A549 (cell line): ENCODE results near the gene C17orf107. TPM values are rescaled to one million over a fixed set of nuclear protein-coding genes. Genes with fewer than 3 reads are reported as not detected.

Experiments
- ATAC-seq, 2 experiments: fragments of 200-7000 bp in 1 of 2; fragments of >200 bp in 1 of 2; cut with Nextera tagmentation in 1 of 2; cut with Tn5 transposase in 1 of 2; 3 replicates each; pipeline versions ENCODE4 v1.8.0 to v1.9.1; 2018 to 2020; ENCODE audit warnings: mild to moderate bottlenecking in 1 of 2, moderate library complexity in 1 of 2
- CTCF ChIA-PET: fragments of 300-600 bp; sonication (Branson Sonifier 250); formaldehyde crosslinking; extraction: SDS; loops from one replicate; lab custom pipeline; 2021; ENCODE audit warnings: antibody characterized with exemption, inconsistent platforms; lab: Yijun Ruan, JAX
- POLR2A ChIA-PET: fragments of 350-600 bp; formaldehyde crosslinking; extraction: SDS; loops from one replicate; lab custom pipeline; 2021; ENCODE audit warnings: antibody characterized with exemption, inconsistent platforms; lab: Yijun Ruan, JAX
- DNase-seq, 2 experiments: peaks; one replicate each; pipeline versions ENCODE4 v3.0.0 to v3.0.0-alpha.2; 2011 to 2016; ENCODE audit warnings: low read depth in 1 of 2, low spot score in 1 of 2
- FAIRE-seq: peaks from 2 replicates; lab custom pipeline; 2011; peaks lifted over from hg19 to GRCh38; lab: Jason Lieb, UNC
- H3K27ac ChIP-seq, 2 experiments: fragments of >200 bp; sonication (Bioruptor Twin); formaldehyde crosslinking; 3 replicates each; pipeline ENCODE4 v1.5.1; 2016 to 2017
- H3K4me1 ChIP-seq: fragments of >200 bp; sonication (Bioruptor Twin); formaldehyde crosslinking; 3 replicates; pipeline ENCODE4 v1.6.1; 2016
- H3K4me2 ChIP-seq: fragments of >200 bp; sonication (Bioruptor Twin); formaldehyde crosslinking; 3 replicates; pipeline ENCODE4 v1.6.1; 2016
- H3K4me3 ChIP-seq: fragments of >200 bp; sonication (Bioruptor Twin); formaldehyde crosslinking; 3 replicates; pipeline ENCODE4 v1.5.1; 2016
- H3K9me3 ChIP-seq: fragments of >200 bp; sonication (Bioruptor Twin); formaldehyde crosslinking; 3 replicates; pipeline ENCODE4 v1.6.1; 2016
- CBX2 ChIP-seq: fragments of 200-600 bp; sonication (generic); IDR thresholded peaks from 2 replicates; pipeline ENCODE4 v1.6.1; 2016; ENCODE audit warnings: low read depth, mild to moderate bottlenecking, borderline replicate concordance
- CHD2 ChIP-seq: fragments of 150-350 bp; IDR thresholded peaks from 2 replicates; pipeline ENCODE4 v1.6.1; 2014; ENCODE audit warnings: low read length; ENCODE audit not compliant: partially characterized antibody
- CHD4 ChIP-seq: fragments of 200-600 bp; sonication (generic); IDR thresholded peaks from 2 replicates; pipeline ENCODE4 v1.6.1; 2016; ENCODE audit warnings: antibody characterized with exemption, mild to moderate bottlenecking, borderline replicate concordance
- CTCF ChIP-seq: fragments of >200 bp; sonication (Bioruptor Twin); formaldehyde crosslinking; IDR thresholded peaks from 3 replicates; pipeline ENCODE4 v1.5.1; 2016
- E2F6 ChIP-seq: IDR thresholded peaks from 2 replicates; pipeline ENCODE4 v1.6.1; 2012; ENCODE audit warnings: low read depth, borderline replicate concordance
- EP300 ChIP-seq, 2 experiments: fragments of >200 bp; sonication (Bioruptor Twin); formaldehyde crosslinking; IDR thresholded peaks; 2 replicates in 1 of 2; 3 replicates in 1 of 2; pipeline ENCODE4 v1.6.1; 2016 to 2017
- HMGXB4 ChIP-seq: fragments of 250-450 bp; sonication (Bioruptor Pico); IDR thresholded peaks from 2 replicates; pipeline ENCODE4 v1.5.0; 2021; ENCODE audit warnings: mild to moderate bottlenecking, moderate library complexity, borderline replicate concordance
- HOXB13 ChIP-seq: fragments of 250-450 bp; sonication (Bioruptor Pico); IDR thresholded peaks from 2 replicates; pipeline ENCODE4 v1.5.0; 2020; ENCODE audit warnings: low read depth, mild to moderate bottlenecking, moderate library complexity
- MAFK ChIP-seq: fragments of 450-650 bp; IDR thresholded peaks from 2 replicates; pipeline ENCODE4 v1.6.1; 2014; ENCODE audit not compliant: partially characterized antibody
- MYC ChIP-seq: IDR thresholded peaks from 2 replicates; pipeline ENCODE4 v1.6.1; 2012; ENCODE audit warnings: mild to moderate bottlenecking, inconsistent platforms, low read length, improper control_type of control experiment, borderline replicate concordance
- NPAS2 ChIP-seq: fragments of 250-450 bp; sonication (Bioruptor Pico); IDR thresholded peaks from 2 replicates; pipeline ENCODE4 v1.8.0; 2022; ENCODE audit warnings: mild to moderate bottlenecking, moderate library complexity, borderline replicate concordance
- NR3C1 ChIP-seq: fragments of >200 bp; sonication (Bioruptor Twin); formaldehyde crosslinking; IDR thresholded peaks from 3 replicates; pipeline ENCODE4 v1.6.1; 2017
- POLR2A ChIP-seq: IDR thresholded peaks from 2 replicates; pipeline ENCODE4 v1.6.1; 2012; ENCODE audit warnings: mild to moderate bottlenecking, low read length
- RAD21 ChIP-seq, 2 experiments: fragments of >200 bp in 1 of 2; sonication (Bioruptor Twin) in 1 of 2; formaldehyde crosslinking in 1 of 2; IDR thresholded peaks in 1 of 2; conservative IDR thresholded peaks in 1 of 2; 2 replicates in 1 of 2; 3 replicates in 1 of 2; pipeline ENCODE4 v1.6.1; 2012 to 2018; ENCODE audit warnings: inconsistent platforms in 1 of 2
- REST ChIP-seq: fragments of 200-600 bp; sonication (generic); IDR thresholded peaks from 2 replicates; pipeline ENCODE4 v1.6.1; 2016; ENCODE audit warnings: antibody characterized with exemption, mild to moderate bottlenecking, moderate library complexity
- SMC3 ChIP-seq: fragments of >200 bp; sonication (Bioruptor Twin); formaldehyde crosslinking; IDR thresholded peaks from 3 replicates; pipeline ENCODE4 v1.6.1; 2018; ENCODE audit warnings: inconsistent platforms
- USF2 ChIP-seq: fragments of 450-650 bp; IDR thresholded peaks from 2 replicates; pipeline ENCODE4 v1.6.1; 2014; ENCODE audit warnings: antibody characterized with exemption
- WGBS: methylation state at CpG from one replicate; pipeline ENCODE4 v1.1.6; 2017; ENCODE audit errors: missing lambda C conversion rate; 5-methylcytosine and 5-hydroxymethylcytosine counted together
- polyA plus RNA-seq, 4 experiments: library from polyadenylated mRNA; depleted of rRNA in 3 of 4; stranded (reverse); fragments of >200 nt; fragmentation: RNase III in 1 of 4; extraction: RNeasy Plus Mini Kit Qiagen cat#74134 plus additional on column Dnase treatment in 1 of 4; gene quantifications; 2 replicates in 3 of 4; 3 replicates in 1 of 4; pipeline ENCODE4 v1.2.3, GENCODE V29; 2011 to 2017

Gene C17orf107
- polyA plus RNA-seq, 2 of the 4 experiments (the other 2 are of a cell fraction): 0.13 to 0.30 TPM

GRCh38 chr17:4872786-4873185 lies 26.6 kb upstream of the C17orf107 start:
- Histone ChIP-seq H3K27ac (no peak overlapping the region), H3K9me3 (no peaks in the 10 kb centered on the region), H3K4me1 (no peaks in the 10 kb centered on the region), H3K4me2 (no peak overlapping the region), H3K4me3 (no peak overlapping the region)
- TF ChIP-seq NR3C1: no peak
- no peak for TF ChIP-seq CTCF
- no peak for TF ChIP-seq EP300 (IDR thresholded peaks at IDR 0.05)
- no peak for TF ChIP-seq MYC
- 91% methylated on average over 8 of the region's 8 CpGs for WGBS
- no peak for ATAC-seq
- CTCF ChIA-PET: interaction anchor here (1.0 to 1.6 kb wide), 4 partner anchors 8 to 85 kb away, joined by 3 to 4 read pairs (median 4); no protein-coding TSS in a partner anchor
- POLR2A ChIA-PET: no interaction called here
- no peak for DNase-seq
- no peak for FAIRE-seq

- Histone ChIP-seq H3K4me1 (no peaks in the 10 kb centered on the region), H3K4me2 (no peak overlapping the region), H3K9me3 (no peaks in the 10 kb centered on the region), H3K27ac (no peak overlapping the region), H3K4me3 (no peak overlapping the region)
- WGBS: 91% methylated on average over 5 of the region's 5 CpGs
- FAIRE-seq: no peak
- POLR2A ChIA-PET: interaction anchor here (1.3 kb wide), 1 partner anchor 87 kb away, joined by 3 read pairs; no protein-coding TSS in a partner anchor
- ATAC-seq: no peak
- CTCF ChIA-PET: interaction anchor here (0.6 to 7.5 kb wide), 5 partner anchors 13 to 310 kb away, joined by 3 to 56 read pairs (median 3); partner anchors contain the start of genes CHRNE and GLTPD2
- TF ChIP-seq E2F6 (no peak), CHD4 (no peak), RAD21 (conservative IDR thresholded peaks at IDR 0.05 in 1 of 2, IDR thresholded peaks at IDR 0.05 in 1 of 2) (no peak), MAFK (no peak), NPAS2 (CRISPR knock-in tag) (no peak), REST (no peak), CHD2 (no peak), CBX2 (no peak), HOXB13 (CRISPR knock-in tag) (no peak), SMC3 (no peak), HMGXB4 (CRISPR knock-in tag) (no peak), POLR2A (no peak), USF2 (no peak)
- DNase-seq: no peak
These were observed 22.2 kb upstream of the C17orf107 start for GRCh38 chr17:4877089-4877488.
